GM12892 (cell line): ENCODE data around the gene LINGO1.

Experiments
- POLR2A ChIP-seq: IDR thresholded peaks from 2 replicates; pipeline ENCODE4 v1.6.1; 2011; ENCODE audit warnings: low read depth, low read length, control low read depth
- POLR2AphosphoS5 ChIP-seq: IDR thresholded peaks from 2 replicates; pipeline ENCODE4 v1.6.1; 2011; ENCODE audit warnings: low read depth, low read length, control low read depth
- TAF1 ChIP-seq: IDR thresholded peaks from 2 replicates; pipeline ENCODE4 v1.6.1; 2011; ENCODE audit warnings: low read depth, mild to moderate bottlenecking, control low read depth, low read length, borderline replicate concordance

GRCh38 chr15:77604973-77605372 is 27.7 kb downstream of the LINGO1 start:
- TF ChIP-seq POLR2A: no peak
- no peak for TF ChIP-seq TAF1
- TF ChIP-seq POLR2AphosphoS5: no peak
